Lung (tissue), 12 donors: ENCODE data around the gene FLNA. TPM values are rescaled to one million over a fixed set of nuclear protein-coding genes. Genes with fewer than 3 reads are reported as not detected.

Source experiments
- ATAC-seq: fragments of 200-7000 bp; cut with Tn5 transposase; one replicate; pipeline ENCODE4 v1.9.1; 2020; ENCODE audit warnings: moderate number of reproducible peaks; ENCODE audit not compliant: insufficient read depth, low FRiP score
- DNase-seq, 3 donors: peaks; one replicate each; pipeline ENCODE4 v3.0.0-alpha.2; 2013 to 2017
- H3K27ac ChIP-seq, 2 donors: one replicate each; pipeline ENCODE4 v1.5.1; 2013; ENCODE audit warnings: mild to moderate bottlenecking in 2 of 2, moderate library complexity in 2 of 2, control low read depth in 1 of 2, inconsistent platforms in 1 of 2, low read depth in 1 of 2, low read length in 1 of 2
- H3K27me3 ChIP-seq, 3 donors: one replicate each; pipeline ENCODE4 v1.5.1; 2013; ENCODE audit warnings: low read length in 2 of 3; ENCODE audit not compliant: control insufficient read depth in 3 of 3, insufficient read depth in 3 of 3
- H3K36me3 ChIP-seq, 4 donors: one replicate each; pipeline ENCODE4 v1.5.1; 2013; ENCODE audit warnings: low read length in 4 of 4, mild to moderate bottlenecking in 1 of 4, moderate library complexity in 1 of 4; ENCODE audit not compliant: control insufficient read depth in 4 of 4, insufficient read depth in 4 of 4
- H3K4me1 ChIP-seq, 5 donors: one replicate each; pipeline ENCODE4 v1.5.1; 2013; ENCODE audit warnings: low read length in 5 of 5, mild to moderate bottlenecking in 2 of 5, moderate library complexity in 1 of 5; ENCODE audit not compliant: control insufficient read depth in 5 of 5, insufficient read depth in 5 of 5
- H3K4me3 ChIP-seq: one replicate; pipeline ENCODE4 v1.5.1; 2013; ENCODE audit warnings: mild to moderate bottlenecking, control low read depth, moderate library complexity
- H3K9ac ChIP-seq, 2 donors: one replicate each; pipeline ENCODE4 v1.5.1; 2013; ENCODE audit warnings: low read length in 2 of 2, control low read depth in 1 of 2; ENCODE audit not compliant: insufficient read depth in 1 of 2
- H3K9me3 ChIP-seq, 4 donors: one replicate each; pipeline ENCODE4 v1.5.1; 2013; ENCODE audit warnings: low read length in 3 of 4, mild to moderate bottlenecking in 1 of 4, moderate library complexity in 1 of 4; ENCODE audit not compliant: control insufficient read depth in 4 of 4, insufficient read depth in 3 of 4
- CTCF ChIP-seq: IDR thresholded peaks from 2 replicates; pipeline ENCODE4 v1.5.1; 2012; ENCODE audit warnings: mild to moderate bottlenecking; ENCODE audit errors: control extremely low read depth, extremely low read depth
- WGBS, 2 donors: extraction: QIAGEN DNeasy Blood & Tissue Kit; methylation state at CpG; one replicate each; pipeline ENCODE4 v1.1.7; 2013; 5-methylcytosine and 5-hydroxymethylcytosine counted together
- polyA plus RNA-seq, 2 donors: library from polyadenylated mRNA; stranded (reverse); fragments of 200-250 nt; gene quantifications; one replicate each; pipeline ENCODE4 v1.2.1, GENCODE V29; 2013
- total RNA-seq, 2 donors: library from RNA; depleted of rRNA in 1 of 2; stranded (reverse); fragments of >200 nt in 1 of 2; gene quantifications; one replicate each; pipeline ENCODE4 v1.2.1, GENCODE V29; 2014 to 2021
- donor health status: control.
- donor health status: control.
- donor health status: Bipolar disorder and iron deficiency.
- donor health status: healthy.
- donor health status: DM: yes; HTN: yes; CAD: no.

The FLNA gene
- total and polyA plus RNA-seq, 4 donors, result 602 to 1,802 (median 714) TPM

DNA sequence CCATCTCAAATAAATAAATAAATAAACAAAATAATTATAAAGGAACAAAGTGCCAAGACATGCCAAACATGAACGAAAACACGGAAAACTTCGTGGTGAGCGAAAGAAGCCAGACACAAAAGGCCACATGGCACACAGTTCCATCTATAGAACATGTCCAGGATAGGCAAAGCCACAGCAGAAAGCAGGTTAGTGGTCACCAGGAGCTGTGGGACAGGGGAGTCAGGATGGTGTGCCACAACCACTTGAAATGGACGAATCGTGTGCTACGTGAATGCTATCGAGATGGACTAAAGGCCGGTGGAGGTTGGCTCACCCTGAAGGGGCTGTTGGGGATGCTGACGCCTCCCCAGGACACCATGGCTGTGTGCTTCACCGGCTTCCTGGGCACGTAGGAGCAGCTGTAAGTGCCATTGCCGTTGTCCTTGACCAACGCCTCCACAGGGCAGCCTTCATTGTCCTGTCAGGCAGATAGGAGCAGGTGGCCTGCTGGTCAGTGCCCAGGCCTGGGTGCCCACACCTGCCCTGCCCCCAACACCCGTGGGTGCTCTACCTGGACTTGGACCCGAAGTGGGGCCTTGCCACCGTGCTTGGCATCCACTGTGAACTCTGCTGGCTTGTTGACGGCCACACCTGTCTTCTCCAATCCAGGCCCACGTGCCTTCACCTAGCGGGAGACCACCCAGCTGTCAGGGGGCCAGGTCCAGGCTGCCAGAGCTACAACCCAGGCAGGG lies 10.6 kb downstream of the FLNA start:
- no peak overlapping the region for H3K9ac ChIP-seq
- WGBS, 2 donors, result 88 to 90% methylated on average over 20 of the region's 20 CpGs
- no peak for TF ChIP-seq CTCF
- H3K4me1 ChIP-seq, result peaks cover 0 to 10% (median 0%) of the 10 kb centered on the region in 5 donors
- ATAC-seq (no peak), DNase-seq (no peak)
- no peaks in the 10 kb centered on the region for H3K27me3 ChIP-seq
- H3K4me3 ChIP-seq, result no peak overlapping the region
- H3K36me3 ChIP-seq, result peaks cover 34 to 73% (median 40%) of the 10 kb centered on the region in 4 donors
- no peak overlapping the region for H3K27ac ChIP-seq
- peaks cover 0 to 9% (median 0%) of the 10 kb centered on the region in 4 donors for H3K9me3 ChIP-seq

DNA sequence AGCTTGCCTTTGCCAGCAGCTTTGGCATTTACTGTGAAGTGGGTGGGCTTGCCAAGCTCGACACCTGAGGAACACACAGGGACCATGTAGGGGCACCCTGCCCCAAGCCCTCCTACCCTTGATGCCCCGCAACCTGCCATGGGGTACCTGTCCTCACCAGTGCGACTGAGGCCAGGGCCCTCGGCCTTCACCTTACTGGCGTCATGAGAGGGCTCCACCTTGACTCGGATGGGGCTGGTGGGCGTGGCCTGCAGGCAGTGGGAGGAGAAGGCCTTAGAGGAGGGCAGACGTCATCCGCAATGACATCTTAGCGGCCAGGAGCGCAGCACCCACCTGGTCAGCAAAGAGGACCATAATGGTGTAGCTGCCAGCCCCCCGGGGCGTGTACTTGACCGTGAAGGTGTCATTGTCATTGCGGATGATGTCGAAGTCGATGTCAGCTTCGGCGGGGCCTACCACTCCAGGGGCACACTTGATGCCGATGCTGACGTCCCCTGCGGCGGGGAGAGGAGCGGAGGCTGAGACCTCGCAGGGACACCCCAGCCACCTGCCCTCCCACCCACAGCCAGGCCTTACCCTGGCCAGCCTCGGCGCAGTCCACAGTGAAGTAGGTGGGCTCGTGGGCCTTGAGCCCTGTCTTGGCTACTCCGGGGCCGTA lies 12.2 kb downstream of the FLNA start:
- WGBS, 2 donors, result 91 to 95% methylated on average over 24 to 30 of the region's 30 CpGs

DNA sequence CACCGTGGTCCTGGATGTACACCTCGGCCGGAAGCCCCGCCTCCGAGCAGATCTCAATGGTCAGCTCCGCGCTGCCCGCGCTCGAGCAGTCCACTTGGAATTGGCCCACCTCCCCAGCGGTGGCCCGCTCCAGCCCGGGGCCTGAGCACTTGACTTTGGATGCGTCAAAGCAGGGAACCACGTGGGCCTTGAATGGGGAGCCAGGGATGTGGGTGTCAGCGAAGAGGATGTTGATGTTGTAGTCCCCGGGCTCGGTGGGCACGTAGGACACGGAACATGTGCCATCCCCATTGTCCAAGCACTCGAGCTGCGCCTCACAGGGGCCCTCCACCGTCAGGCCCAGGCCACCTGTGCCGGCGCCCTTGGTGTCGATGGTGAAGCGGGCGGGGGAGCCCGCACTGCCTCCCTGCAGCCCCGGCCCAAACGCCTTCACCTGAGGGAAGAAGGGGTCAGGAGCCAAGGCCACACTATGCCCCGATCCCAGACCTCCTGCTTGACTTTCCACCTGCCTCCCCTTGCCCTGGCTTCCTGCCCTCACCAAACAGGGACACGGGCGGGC lies 14.2 kb downstream of the FLNA start:
- H3K27ac ChIP-seq, result peak overlapping the region in 1 of 2 donors; percentile 11
- peaks cover 34 to 80% (median 45%) of the 10 kb centered on the region in 4 donors for H3K36me3 ChIP-seq
- no peak overlapping the region for H3K4me3 ChIP-seq
- no peaks in the 10 kb centered on the region for H3K27me3 ChIP-seq
- no peak for ATAC-seq
- TF ChIP-seq CTCF, result no peak
- no peak for DNase-seq
- WGBS, 2 donors, result 90 to 96% methylated on average over 19 to 34 of the region's 34 CpGs
- no peaks in the 10 kb centered on the region for H3K4me1 ChIP-seq
- H3K9ac ChIP-seq, result no peak overlapping the region
- peaks cover 0 to 9% (median 0%) of the 10 kb centered on the region in 4 donors for H3K9me3 ChIP-seq

More for the DNA sequence above, 12.2 kb downstream of the FLNA start:
- Histone ChIP-seq H3K9me3 (peaks cover 0 to 11% (median 0%) of the 10 kb centered on the region in 4 donors), H3K36me3 (peaks cover 43 to 80% (median 49%) of the 10 kb centered on the region in 4 donors), H3K9ac (no peak overlapping the region), H3K4me1 (no peaks in the 10 kb centered on the region), H3K27me3 (no peaks in the 10 kb centered on the region), H3K27ac (no peak overlapping the region), H3K4me3 (no peak overlapping the region)
- TF ChIP-seq CTCF, result no peak
- DNase-seq (no peak), ATAC-seq (no peak)
